Activated CD4-positive, alpha-beta T cell treated with anti-CD3 and anti-CD28 coated beads, Interleukin-2, amount 10 ng/mL, durations not matched to agents 7 days and 5 days (primary cell): ENCODE results near the gene CD300LD. TPM values are rescaled to one million over a fixed set of nuclear protein-coding genes. Genes with fewer than 3 reads are reported as not detected.

Experiments used
- CTCF ChIA-PET: fragments of 350-600 bp; sonication (Branson Sonifier 250); formaldehyde crosslinking; loops from one replicate; lab custom pipeline; 2021; ENCODE audit warnings: antibody characterized with exemption; lab: Charles Lee
- POLR2A ChIA-PET: fragments of 350-600 bp; sonication (Branson Sonifier 250); formaldehyde crosslinking; loops from one replicate; lab custom pipeline; 2021; ENCODE audit warnings: antibody characterized with exemption; lab: Charles Lee
- DNase-seq: peaks from one replicate; pipeline ENCODE4 v3.0.0-alpha.2; 2020
- H3K27ac Mint-ChIP-seq: one replicate; pipeline ENCODE4 v1.8.0; 2021; ENCODE audit warnings: mild to moderate bottlenecking, moderate library complexity, mixed read lengths
- H3K27me3 Mint-ChIP-seq: one replicate; pipeline ENCODE4 v1.8.0; 2021; ENCODE audit warnings: mixed read lengths
- H3K36me3 Mint-ChIP-seq: one replicate; pipeline ENCODE4 v1.8.0; 2021; ENCODE audit warnings: low read depth, mixed read lengths
- H3K4me1 Mint-ChIP-seq: one replicate; pipeline ENCODE4 v1.8.0; 2021; ENCODE audit warnings: mixed read lengths
- H3K4me3 Mint-ChIP-seq: one replicate; pipeline ENCODE4 v1.8.0; 2021; ENCODE audit warnings: mild to moderate bottlenecking, moderate library complexity, mixed read lengths
- H3K9me3 Mint-ChIP-seq: one replicate; pipeline ENCODE4 v1.8.0; 2021; ENCODE audit warnings: mixed read lengths
- total RNA-seq, 2 experiments: library from RNA; stranded (reverse); gene quantifications; one replicate each; pipeline ENCODE4 v1.2.3, GENCODE V29; 2021

Gene CD300LD
- total RNA-seq, 2 experiments from 2014 or later = 0.15 TPM; not detected in 1

GRCh38 chr17:74531231-74531761 lies 60.8 kb downstream of the CD300LD start, which contains the start of gene CD300LB:
Gene CD300LB (minus strand): TSS chr17:74531475. CDS start chr17:74531350, 125 bp downstream.
- Mint-ChIP-seq H3K9me3 (no peaks in the 10 kb centered on the region), H3K36me3 (no peaks in the 10 kb centered on the region), H3K27ac (no peak within 1 kb of the TSS), H3K4me1 (no peaks in the 10 kb centered on the region), H3K4me3 (no peak within 1 kb of the TSS), H3K27me3 (peaks cover 50% of the 10 kb centered on the region)
- DNase-seq = no peak
- ChIA-PET CTCF (interaction anchor here (0.6 to 2.6 kb wide), 4 partner anchors 10 to 897 kb away, joined by 3 to 6 read pairs (median 4); partner anchors contain the start of gene GPR142), POLR2A (no interaction called here)

- POLR2A ChIA-PET = no interaction called here
These were observed 61.3 kb downstream of the CD300LD start for GRCh38 chr17:74530831-74531150.

More at GRCh38 chr17:74530831-74531150, 61.3 kb downstream of the CD300LD start:
- H3K4me3 Mint-ChIP-seq = no peak overlapping the region
- no peaks in the 10 kb centered on the region for H3K36me3 Mint-ChIP-seq
- no peak for DNase-seq
- no peak overlapping the region for H3K27ac Mint-ChIP-seq
- H3K27me3 Mint-ChIP-seq = peaks cover 45% of the 10 kb centered on the region
- no peaks in the 10 kb centered on the region for H3K9me3 Mint-ChIP-seq
- CTCF ChIA-PET = interaction anchor here (0.6 to 1.3 kb wide), 3 partner anchors 11 to 896 kb away, joined by 3 to 4 read pairs (median 3); no protein-coding TSS in a partner anchor
- no peaks in the 10 kb centered on the region for H3K4me1 Mint-ChIP-seq

Other genes starting within 250 kb of the CD300LD start
- gene BTBD17, start 230.4 kb downstream of the CD300LD start, total RNA-seq = not detected
- gene GPR142, start 224.8 kb downstream of the CD300LD start, total RNA-seq = not detected
- not detected for gene GPRC5C, start 160.2 kb downstream of the CD300LD start, total RNA-seq
- 1 to 10 TPM; 6.7 to 6.8 TPM for gene CD300A, start 125.6 kb downstream of the CD300LD start, total RNA-seq
- not detected for gene CD300LB, start 60.8 kb downstream of the CD300LD start, total RNA-seq
- gene CD300C, start 46.2 kb downstream of the CD300LD start, total RNA-seq = under 1 TPM; 0.52 to 0.57 TPM
- not detected for gene CD300H, start 24.8 kb downstream of the CD300LD start, total RNA-seq
- not detected for gene CD300E, start 31.5 kb upstream of the CD300LD start, total RNA-seq
- gene CD300LF, start 120.6 kb upstream of the CD300LD start, total RNA-seq = not detected
- 10 to 100 TPM; 28.2 to 30.4 TPM for gene RAB37, start 145.0 kb upstream of the CD300LD start, total RNA-seq
- gene NHERF1, start 156.3 kb upstream of the CD300LD start, total RNA-seq = 100 to 1,000 TPM; 254 to 281 TPM
- gene NAT9, start 184.1 kb upstream of the CD300LD start, total RNA-seq = 10 to 100 TPM; 28.6 to 34.4 TPM